Testis (tissue), 3 donors: ENCODE results near the gene CD27. TPM values are rescaled to one million over a fixed set of nuclear protein-coding genes. Genes with fewer than 3 reads are reported as not detected.

Experiments used
- DNase-seq: peaks from one replicate; pipeline ENCODE4 v3.0.0-alpha.2; 2019
- H3K27ac ChIP-seq, 2 donors: fragments of 200-600 bp; sonication (generic); one replicate each; pipeline ENCODE4 v1.5.1; 2019
- H3K27me3 ChIP-seq: fragments of 200-600 bp; sonication (generic); one replicate; pipeline ENCODE4 v1.5.1; 2019
- H3K36me3 ChIP-seq: fragments of 200-600 bp; sonication (generic); one replicate; pipeline ENCODE4 v1.5.1; 2017; ENCODE audit warnings: low read depth; ENCODE audit errors: missing control alignments
- H3K4me1 ChIP-seq: fragments of 200-600 bp; sonication (generic); one replicate; pipeline ENCODE4 v1.5.1; 2019
- H3K4me3 ChIP-seq, 2 donors: fragments of 200-600 bp; sonication (generic); one replicate each; pipeline ENCODE4 v1.5.1; 2017 to 2019
- H3K9me3 ChIP-seq: fragments of 200-600 bp; sonication (generic); one replicate; pipeline ENCODE4 v1.5.1; 2017
- POLR2A ChIP-seq: fragments of 450-650 bp; IDR thresholded peaks from one replicate; pipeline ENCODE4 v1.6.1; 2017; ENCODE audit warnings: antibody characterized with exemption, mild to moderate bottlenecking, moderate library complexity
- WGBS, 2 donors: methylation state at CpG; one replicate each; pipeline ENCODE4 v1.1.5; 2018; 5-methylcytosine and 5-hydroxymethylcytosine counted together
- intact Hi-C: fragments of 100-400 bp; cut with DNase I; formaldehyde crosslinking; loops from one replicate; pipeline ENCODE4 v1.15.1; 2023; ENCODE audit warnings: low total_unique reads
- polyA plus RNA-seq: library from polyadenylated mRNA; stranded (reverse); fragments of 350-450 nt; fragmentation: Illumina TruSeq; extraction: RNeasy Lipid Tissue Mini Kit (QIAGEN cat#74804); gene quantifications from one replicate; pipeline ENCODE4 v1.2.3, GENCODE V29; 2014; ENCODE audit warnings: low read depth, low replicate concordance; ENCODE audit not compliant: insufficient read depth
- total RNA-seq, 2 donors: library from RNA; depleted of rRNA; stranded (reverse); fragments of >200 nt; gene quantifications; one replicate each; pipeline ENCODE4 v1.2.3, GENCODE V29; 2016
- TF ChIP-seq, protein P1 (sequence below), 3 experiments: fragments of 450-650 bp in 2 of 3; fragments of 200-600 bp in 1 of 3; sonication (generic) in 1 of 3; IDR thresholded peaks; one replicate each; pipeline ENCODE4 v1.5.1; 2016 to 2019; ENCODE audit warnings: antibody characterized with exemption in 3 of 3, mild to moderate bottlenecking in 2 of 3, moderate library complexity in 1 of 3

CD27 gene
- total and polyA plus RNA-seq, 3 donors from 2014 or later: 0.74 to 3.7 TPM; not detected in 1

DNA sequence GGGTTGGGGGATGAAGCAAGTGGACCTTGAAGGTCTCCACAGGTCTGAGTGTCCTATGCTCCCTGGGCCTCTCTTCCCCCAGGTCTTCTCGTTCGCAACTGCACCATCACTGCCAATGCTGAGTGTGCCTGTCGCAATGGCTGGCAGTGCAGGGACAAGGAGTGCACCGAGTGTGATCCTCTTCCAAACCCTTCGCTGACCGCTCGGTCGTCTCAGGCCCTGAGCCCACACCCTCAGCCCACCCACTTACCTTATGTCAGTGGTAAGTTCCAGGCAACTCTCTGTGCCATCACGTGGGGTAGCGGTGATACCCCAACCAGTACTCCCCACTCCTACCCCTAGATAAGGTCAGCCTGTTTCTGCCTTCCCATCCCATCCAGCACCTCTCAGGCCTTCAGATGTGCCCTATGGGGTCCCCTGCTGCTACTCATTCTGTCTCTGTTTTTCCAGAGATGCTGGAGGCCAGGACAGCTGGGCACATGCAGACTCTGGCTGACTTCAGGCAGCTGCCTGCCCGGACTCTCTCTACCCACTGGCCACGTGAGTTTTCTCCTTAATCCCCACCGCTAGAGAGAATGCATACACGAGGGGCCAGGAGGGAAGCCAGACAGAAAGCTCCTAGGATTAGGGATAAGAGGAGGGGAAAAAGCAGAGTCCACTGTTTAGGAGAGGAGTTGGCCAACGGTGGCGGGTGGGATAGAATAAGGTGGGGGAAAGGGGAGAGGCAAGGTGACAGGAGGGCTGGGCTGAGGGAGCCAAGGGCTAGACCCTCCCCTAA lies 5.5 kb downstream of the CD27 start:
- Histone ChIP-seq H3K27me3 (no peaks in the 10 kb centered on the region), H3K4me3 (peak overlapping the region in 1 of 2 donors; percentile 77), H3K9me3 (no peaks in the 10 kb centered on the region), H3K4me1 (peaks cover 22% of the 10 kb centered on the region), H3K27ac (peak overlapping the region; percentile 94 to 97), H3K36me3 (no peaks in the 10 kb centered on the region)
- WGBS, 2 donors: 53 to 59% methylated on average over 15 to 16 of the region's 16 CpGs
- intact Hi-C loops: loop anchor here (10.0 kb wide), 1 partner anchor 115 kb away; no protein-coding TSS in a partner anchor
- DNase-seq: no peak
- TF ChIP-seq POLR2A: no peak
- TF ChIP-seq, protein P1, sequence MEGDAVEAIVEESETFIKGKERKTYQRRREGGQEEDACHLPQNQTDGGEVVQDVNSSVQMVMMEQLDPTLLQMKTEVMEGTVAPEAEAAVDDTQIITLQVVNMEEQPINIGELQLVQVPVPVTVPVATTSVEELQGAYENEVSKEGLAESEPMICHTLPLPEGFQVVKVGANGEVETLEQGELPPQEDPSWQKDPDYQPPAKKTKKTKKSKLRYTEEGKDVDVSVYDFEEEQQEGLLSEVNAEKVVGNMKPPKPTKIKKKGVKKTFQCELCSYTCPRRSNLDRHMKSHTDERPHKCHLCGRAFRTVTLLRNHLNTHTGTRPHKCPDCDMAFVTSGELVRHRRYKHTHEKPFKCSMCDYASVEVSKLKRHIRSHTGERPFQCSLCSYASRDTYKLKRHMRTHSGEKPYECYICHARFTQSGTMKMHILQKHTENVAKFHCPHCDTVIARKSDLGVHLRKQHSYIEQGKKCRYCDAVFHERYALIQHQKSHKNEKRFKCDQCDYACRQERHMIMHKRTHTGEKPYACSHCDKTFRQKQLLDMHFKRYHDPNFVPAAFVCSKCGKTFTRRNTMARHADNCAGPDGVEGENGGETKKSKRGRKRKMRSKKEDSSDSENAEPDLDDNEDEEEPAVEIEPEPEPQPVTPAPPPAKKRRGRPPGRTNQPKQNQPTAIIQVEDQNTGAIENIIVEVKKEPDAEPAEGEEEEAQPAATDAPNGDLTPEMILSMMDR (IDR thresholded peaks at IDR 0.05): no peak

- no peaks in the 10 kb centered on the region for H3K36me3 ChIP-seq
- no peaks in the 10 kb centered on the region for H3K9me3 ChIP-seq
- no peaks in the 10 kb centered on the region for H3K27me3 ChIP-seq
- 0 to 3% methylated on average over 11 of the region's 11 CpGs for WGBS, 2 donors
- H3K4me1 ChIP-seq: peaks cover 22% of the 10 kb centered on the region
- intact Hi-C loops: loop anchor here (10.0 kb wide), 1 partner anchor 116 kb away; no protein-coding TSS in a partner anchor
- peak; percentile 55 for DNase-seq
- TF ChIP-seq POLR2A: no peak
- TF ChIP-seq, protein P1 (IDR thresholded peaks at IDR 0.05): no peak
- H3K4me3 ChIP-seq: peak overlapping the region; percentile 63 to 77
- peak overlapping the region; percentile 94 to 97 for H3K27ac ChIP-seq
Measured at GRCh38 chr12:6450869-6451347, 6.2 kb downstream of the CD27 start.

GRCh38 chr12:6451348-6452244 lies 6.8 kb downstream of the CD27 start, which contains the start of gene TAPBPL:
TAPBPL (plus strand) TSS chr12:6452042; CDS start chr12:6452249, 207 bp downstream.
- 0% methylated on average over 17 to 25 of the region's 27 CpGs for WGBS, 2 donors
- intact Hi-C loops: loop anchor here (10.0 kb wide), 1 partner anchor 117 kb away; no protein-coding TSS in a partner anchor
- no peaks in the 10 kb centered on the region for H3K36me3 ChIP-seq
- no peaks in the 10 kb centered on the region for H3K9me3 ChIP-seq
- TF ChIP-seq, protein P1 (IDR thresholded peaks at IDR 0.05): no peak
- peak; percentile 40 for TF ChIP-seq POLR2A
- peak within 1 kb of the TSS; percentile 94 to 97 for H3K27ac ChIP-seq
- peak within 1 kb of the TSS; percentile 63 to 77 for H3K4me3 ChIP-seq
- H3K27me3 ChIP-seq: no peaks in the 10 kb centered on the region
- DNase-seq: peak; percentile 93
- peaks cover 22% of the 10 kb centered on the region for H3K4me1 ChIP-seq

- 7 to 8% methylated on average over 9 of the region's 9 CpGs for WGBS, 2 donors
Measured at GRCh38 chr12:6452245-6452943, 7.6 kb downstream of the CD27 start.

More at GRCh38 chr12:6452245-6452943, 7.6 kb downstream of the CD27 start:
- TF ChIP-seq, protein P1 (IDR thresholded peaks at IDR 0.05): no peak
- no peak for TF ChIP-seq POLR2A
- Histone ChIP-seq H3K9me3 (no peaks in the 10 kb centered on the region), H3K4me1 (peaks cover 22% of the 10 kb centered on the region), H3K27ac (peak overlapping the region; percentile 94 to 97), H3K4me3 (peak overlapping the region; percentile 63 to 77), H3K27me3 (no peaks in the 10 kb centered on the region), H3K36me3 (no peaks in the 10 kb centered on the region)
- intact Hi-C loops: loop anchor here (10.0 kb wide), 1 partner anchor 118 kb away; no protein-coding TSS in a partner anchor
- DNase-seq: peak; percentile 80
